Measurements from ENCODE around the gene TPST1. TPM values are rescaled to one million over a fixed set of nuclear protein-coding genes. Genes with fewer than 3 reads are reported as not detected.

Gene TPST1
- 31.1 and 34.0 TPM in 2 replicates for total RNA-seq

DNA sequence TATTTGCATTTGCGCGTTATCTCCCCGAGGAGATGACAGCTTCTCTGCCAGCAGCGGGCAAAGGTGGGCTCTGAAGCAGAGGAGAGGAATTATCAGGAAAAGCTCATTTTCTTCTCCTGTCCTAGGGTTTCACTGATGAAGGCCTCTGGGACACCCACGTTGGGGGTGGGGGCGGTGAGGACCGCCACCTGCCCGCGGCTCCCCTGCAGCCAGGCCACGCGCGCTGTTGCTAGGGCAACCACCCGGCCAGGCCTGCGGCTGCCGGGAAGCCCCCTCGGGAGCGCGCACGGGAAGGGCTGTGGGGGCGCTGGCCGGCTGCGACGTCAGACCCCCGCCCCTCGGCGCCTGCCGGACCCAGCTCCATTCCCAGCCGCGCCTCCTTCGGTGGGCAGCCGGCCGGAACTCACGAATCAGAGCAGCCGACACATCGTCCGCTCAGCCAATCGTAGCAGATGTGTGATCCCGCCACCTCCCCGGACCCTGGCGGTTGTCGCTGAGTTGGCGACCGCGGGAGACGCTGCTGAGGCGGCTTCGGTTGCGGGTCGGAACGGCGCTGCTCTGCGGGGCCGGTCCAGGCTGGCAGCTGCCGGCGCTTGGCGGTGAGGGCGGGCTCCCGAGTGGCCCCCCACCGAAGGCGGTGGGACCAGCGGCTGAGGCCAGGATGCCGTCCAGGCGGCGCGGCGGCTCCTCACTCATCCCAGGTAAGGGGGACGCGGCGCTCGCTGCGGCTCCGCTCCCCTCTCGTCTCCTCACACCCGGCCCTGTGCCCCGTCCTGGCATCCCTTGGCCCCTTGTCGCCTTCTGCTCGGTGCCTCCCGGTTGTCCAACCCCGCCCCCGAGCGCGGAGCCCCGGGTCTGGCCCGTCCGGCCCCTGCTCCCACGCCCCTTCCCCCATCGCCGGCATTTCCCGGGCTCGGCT lies at the start of gene TPST1:
Gene TPST1 (plus strand): TSS at position 513 of the 919 bp plus-strand sequence. CDS start 35,092 bp downstream, outside the sequence.

Other genes starting within 250 kb of the TPST1 start
- 19.7 and 20.8 TPM in 2 replicates for gene GUSB, start 223.1 kb upstream of the TPST1 start, total RNA-seq
- gene ASL, start 129.5 kb upstream of the TPST1 start, total RNA-seq = 46.7 and 47.2 TPM in 2 replicates
- 22.7 and 23.6 TPM in 2 replicates for gene CRCP, start 90.5 kb upstream of the TPST1 start, total RNA-seq

Measured in bronchus fibroblast of lung (primary cell).